Upper lobe of left lung (tissue), 6 donors: ENCODE data around the gene CDH18. TPM values are rescaled to one million over a fixed set of nuclear protein-coding genes. Genes with fewer than 3 reads are reported as not detected.

ENCODE experiments used
- ATAC-seq, 2 donors: fragments of 200-7000 bp; cut with Tn5 transposase; one replicate each; pipeline ENCODE4 v1.9.1; 2022; ENCODE audit warnings: mild to moderate bottlenecking in 2 of 2, moderate library complexity in 2 of 2; ENCODE audit not compliant: low FRiP score in 2 of 2
- DNase-seq, 2 donors: peaks; one replicate each; pipeline ENCODE4 v3.0.0-alpha.2; 2019 to 2020
- H3K27ac ChIP-seq, 4 donors: fragments of 200-600 bp; sonication (generic); one replicate each; pipeline ENCODE4 v1.5.1; 2016 to 2019
- H3K27me3 ChIP-seq, 4 donors: fragments of 200-600 bp; sonication (generic); one replicate each; pipeline ENCODE4 v1.5.1; 2017 to 2019
- H3K36me3 ChIP-seq, 4 donors: fragments of 200-600 bp; sonication (generic); one replicate each; pipeline ENCODE4 v1.5.1; 2016 to 2019
- H3K4me1 ChIP-seq, 4 donors: fragments of 200-600 bp; sonication (generic); one replicate each; pipeline ENCODE4 v1.5.1; 2018 to 2019
- H3K4me3 ChIP-seq, 4 donors: fragments of 200-600 bp; sonication (generic); one replicate each; pipeline ENCODE4 v1.5.1; 2017 to 2019; ENCODE audit warnings: mild to moderate bottlenecking in 2 of 4, moderate library complexity in 1 of 4
- H3K9me3 ChIP-seq, 4 donors: fragments of 200-600 bp; sonication (generic); one replicate each; pipeline ENCODE4 v1.5.1; 2018 to 2019
- CTCF ChIP-seq, 6 experiments: fragments of 450-650 bp in 4 of 6; fragments of 200-600 bp in 2 of 6; sonication (generic) in 2 of 6; IDR thresholded peaks; one replicate each; pipeline ENCODE4 v1.5.1; 2016 to 2019; ENCODE audit warnings: antibody characterized with exemption in 6 of 6
- EP300 ChIP-seq, 4 donors: sonication (generic); formaldehyde crosslinking; IDR thresholded peaks; one replicate each; pipeline ENCODE4 v1.5.1; 2017; ENCODE audit warnings: antibody characterized with exemption in 4 of 4, control low read depth in 2 of 4
- POLR2A ChIP-seq, 4 donors: fragments of 450-650 bp; IDR thresholded peaks; one replicate each; pipeline ENCODE4 v1.5.1; 2016 to 2017; ENCODE audit warnings: antibody characterized with exemption in 4 of 4, mild to moderate bottlenecking in 2 of 4
- POLR2AphosphoS5 ChIP-seq, 2 donors: sonication (generic); formaldehyde crosslinking; IDR thresholded peaks; one replicate each; pipeline ENCODE4 v1.5.1; 2017; ENCODE audit warnings: antibody characterized with exemption in 2 of 2
- WGBS, 2 donors: methylation state at CpG; one replicate each; pipeline ENCODE4 v1.1.5; 2017 to 2018; 5-methylcytosine and 5-hydroxymethylcytosine counted together
- total RNA-seq, 6 donors: library from RNA; depleted of rRNA in 4 of 6; stranded (reverse); fragments of >200 nt in 4 of 6; gene quantifications; one replicate each; pipeline versions ENCODE4 v1.1.0 to v1.2.1, GENCODE V29; 2016 to 2021
- donor health status: DM: no; HTN: no; CAD: no; lungs with moderate emphysema.
- donor health status: DM: no; HTN: yes; CAD: no; lungs with severe emphysema.

CDH18 gene
- total RNA-seq, 6 donors from 2014 or later: not detected

GRCh38 chr5:19538607-19539006 lies 449.4 kb downstream of the CDH18 start:
- Histone ChIP-seq H3K27me3 (no peaks in the 10 kb centered on the region), H3K36me3 (no peaks in the 10 kb centered on the region), H3K4me3 (no peak overlapping the region), H3K27ac (no peak overlapping the region), H3K4me1 (no peaks in the 10 kb centered on the region), H3K9me3 (no peaks in the 10 kb centered on the region)
- no peak for ATAC-seq
- 86 to 92% methylated on average over 2 of the region's 2 CpGs for WGBS, 2 donors
- TF ChIP-seq CTCF (IDR thresholded peaks at IDR 0.05) (no peak), POLR2AphosphoS5 (IDR thresholded peaks at IDR 0.05) (no peak), POLR2A (IDR thresholded peaks at IDR 0.05) (no peak), EP300 (IDR thresholded peaks at IDR 0.05) (no peak)
- DNase-seq: no peak

- 71 to 75% methylated on average over 4 of the region's 4 CpGs for WGBS, 2 donors
- Histone ChIP-seq H3K27me3 (no peaks in the 10 kb centered on the region), H3K9me3 (no peaks in the 10 kb centered on the region), H3K36me3 (no peaks in the 10 kb centered on the region), H3K4me1 (no peaks in the 10 kb centered on the region), H3K4me3 (no peak overlapping the region), H3K27ac (no peak overlapping the region)
- DNase-seq: no peak
- no peak for ATAC-seq
- TF ChIP-seq CTCF (IDR thresholded peaks at IDR 0.05) (no peak), POLR2A (IDR thresholded peaks at IDR 0.05) (no peak), EP300 (IDR thresholded peaks at IDR 0.05) (no peak), POLR2AphosphoS5 (IDR thresholded peaks at IDR 0.05) (no peak)
These were observed 451.6 kb downstream of the CDH18 start for GRCh38 chr5:19536387-19536786.

- no peak for ATAC-seq
- no peaks in the 10 kb centered on the region for H3K4me1 ChIP-seq
- H3K27ac ChIP-seq: no peak overlapping the region
- H3K4me3 ChIP-seq: no peak overlapping the region
- H3K9me3 ChIP-seq: peaks cover 0 to 3% (median 0%) of the 10 kb centered on the region in 4 donors
- DNase-seq: no peak
- H3K27me3 ChIP-seq: no peaks in the 10 kb centered on the region
- TF ChIP-seq CTCF (IDR thresholded peaks at IDR 0.05) (no peak), POLR2A (IDR thresholded peaks at IDR 0.05) (no peak), EP300 (IDR thresholded peaks at IDR 0.05) (no peak), POLR2AphosphoS5 (IDR thresholded peaks at IDR 0.05) (no peak)
- no peaks in the 10 kb centered on the region for H3K36me3 ChIP-seq
- WGBS, 2 donors: 88 to 96% methylated on average over 1 of the region's 1 CpG
These were observed 453.2 kb downstream of the CDH18 start for GRCh38 chr5:19534751-19535150.

GRCh38 chr5:19532936-19533335 lies 455.1 kb downstream of the CDH18 start:
- Histone ChIP-seq H3K27ac (no peak overlapping the region), H3K27me3 (no peaks in the 10 kb centered on the region), H3K4me3 (no peak overlapping the region), H3K4me1 (no peaks in the 10 kb centered on the region), H3K36me3 (no peaks in the 10 kb centered on the region), H3K9me3 (peaks cover 0 to 3% (median 0%) of the 10 kb centered on the region in 4 donors)
- no peak for TF ChIP-seq CTCF (IDR thresholded peaks at IDR 0.05)
- TF ChIP-seq POLR2AphosphoS5 (IDR thresholded peaks at IDR 0.05): no peak
- no peak for TF ChIP-seq EP300 (IDR thresholded peaks at IDR 0.05)
- no peak for TF ChIP-seq POLR2A (IDR thresholded peaks at IDR 0.05)
- WGBS, 2 donors: 78 to 84% methylated on average over 4 of the region's 4 CpGs
- ATAC-seq (no peak), DNase-seq (no peak)

GRCh38 chr5:19531374-19531952 lies 456.5 kb downstream of the CDH18 start:
- WGBS, 2 donors: 64 to 71% methylated on average over 8 of the region's 8 CpGs
- ATAC-seq (no peak), DNase-seq (no peak)
- H3K4me1 ChIP-seq: no peaks in the 10 kb centered on the region
- H3K4me3 ChIP-seq: no peak overlapping the region
- H3K9me3 ChIP-seq: peaks cover 0 to 3% (median 0%) of the 10 kb centered on the region in 4 donors
- H3K27ac ChIP-seq: no peak overlapping the region
- no peaks in the 10 kb centered on the region for H3K36me3 ChIP-seq
- no peak for TF ChIP-seq EP300 (IDR thresholded peaks at IDR 0.05)
- no peak for TF ChIP-seq CTCF (IDR thresholded peaks at IDR 0.05)
- no peak for TF ChIP-seq POLR2A (IDR thresholded peaks at IDR 0.05)
- H3K27me3 ChIP-seq: no peaks in the 10 kb centered on the region
